GM18517 (cell line): Measurements from ENCODE around the gene TNFAIP8.
"Not testable (repeated sequence)": the region's sequence is repeated elsewhere in the genome, so short reads cannot be mapped to it uniquely, and the experiment has no call there.

Experiments used
- ATAC-seq: cut with Tn5 transposase; IDR thresholded peaks from one replicate; pipeline ENCODE4 v1.9.1; 2021; ENCODE audit warnings: mild to moderate bottlenecking, moderate library complexity; ENCODE audit not compliant: unreplicated experiment

TNFAIP8 gene

GRCh38 chr5:119412279-119413227 is 56.7 kb downstream of the TNFAIP8 start:
- no peak for ATAC-seq

DNA sequence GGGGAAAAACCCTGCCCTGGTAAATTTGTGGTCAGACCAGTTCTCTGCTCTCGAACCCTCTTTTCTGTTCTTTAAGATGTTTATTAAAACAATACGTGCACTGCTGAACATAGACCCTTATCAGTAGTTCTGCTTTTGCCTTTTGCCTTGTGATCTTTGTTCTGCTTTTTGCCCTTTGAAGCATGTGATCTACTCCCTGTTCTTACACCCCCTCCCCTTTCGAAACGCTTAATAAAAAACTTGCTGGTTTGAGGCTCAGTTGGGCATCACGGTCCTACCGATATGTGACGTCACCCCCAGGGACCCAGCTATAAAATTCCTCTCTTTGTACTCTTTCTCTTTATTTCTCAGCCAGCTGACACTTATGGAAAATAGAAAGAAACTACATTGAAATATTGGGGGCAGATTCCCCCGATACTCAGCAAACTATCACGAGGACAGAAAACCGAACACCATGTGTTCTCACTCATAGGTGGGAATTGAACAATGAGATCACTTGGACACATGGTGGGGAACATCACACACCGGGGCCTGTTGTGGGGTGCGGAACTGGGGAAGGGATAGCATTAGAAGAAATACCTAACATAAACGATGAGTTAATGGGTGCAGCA is 58.4 kb downstream of the TNFAIP8 start:
- not testable (repeated sequence) for ATAC-seq

GRCh38 chr5:119417891-119418605 is 62.2 kb downstream of the TNFAIP8 start:
- ATAC-seq, result no peak

DNA sequence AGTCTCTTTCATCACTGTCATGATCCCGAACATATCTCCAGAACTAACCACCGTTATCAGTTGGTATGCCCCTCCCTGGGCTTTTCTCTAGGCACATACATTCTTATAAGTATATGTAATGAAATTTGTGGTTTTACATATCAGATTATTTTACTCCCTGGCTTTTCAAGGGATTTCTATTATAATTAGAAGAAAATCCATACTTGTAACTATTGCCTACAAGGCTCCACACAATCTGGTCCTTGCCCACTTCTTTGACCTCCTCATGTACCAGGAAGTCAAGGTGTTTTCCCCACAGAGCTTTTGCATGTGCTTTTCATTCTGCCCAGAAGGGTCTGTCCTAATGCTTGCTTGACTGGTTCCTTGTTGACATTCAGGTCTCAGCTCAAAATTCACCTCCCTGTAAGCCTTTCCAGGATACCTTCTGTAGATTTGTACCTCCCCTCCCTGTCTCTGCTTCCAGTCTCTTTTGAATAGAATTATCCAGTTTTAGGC is 62.8 kb downstream of the TNFAIP8 start:
- peak; percentile 53 for ATAC-seq

GRCh38 chr5:119420169-119420568 is 64.3 kb downstream of the TNFAIP8 start:
- no peak for ATAC-seq

DNA sequence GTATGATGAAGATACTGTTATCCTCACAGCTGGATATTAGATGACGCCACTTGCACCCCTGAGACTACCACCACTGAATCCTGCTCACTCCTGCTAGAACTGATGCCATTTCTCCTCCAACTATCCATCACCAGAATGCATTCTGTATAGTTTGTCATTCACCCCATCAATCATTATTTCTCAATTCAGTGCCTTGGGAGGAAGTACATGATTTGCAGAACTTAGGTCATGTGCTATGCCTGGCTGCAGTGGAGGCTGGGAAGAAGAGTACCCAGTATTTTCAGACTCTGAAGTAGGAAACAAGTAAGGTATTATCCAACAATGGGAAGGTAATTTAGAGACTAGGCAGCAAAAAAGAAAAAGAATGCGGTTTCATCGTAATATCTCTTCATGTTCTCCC is 70.2 kb downstream of the TNFAIP8 start:
- no peak for ATAC-seq

DNA sequence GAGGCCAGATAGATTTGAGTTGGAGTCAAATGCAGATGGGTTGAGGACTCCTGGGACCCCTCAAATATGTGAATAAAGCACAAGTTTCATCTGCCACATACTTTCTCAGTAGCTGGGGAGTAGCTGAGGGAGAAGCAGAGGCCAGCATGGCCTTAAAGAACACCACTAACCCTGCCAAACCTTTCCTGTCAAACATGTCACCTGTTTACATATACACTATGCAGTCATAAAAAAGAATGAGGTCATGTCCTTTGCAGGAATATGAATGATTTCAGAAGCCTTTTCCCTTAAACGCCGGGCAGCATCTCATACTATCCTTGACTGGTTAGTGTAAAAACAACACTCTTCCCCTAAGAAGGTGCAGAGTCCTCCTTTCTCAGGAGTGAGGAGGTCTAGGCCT is 71.2 kb downstream of the TNFAIP8 start:
- ATAC-seq, result no peak

- ATAC-seq, result not testable (repeated sequence)
These were observed 71.8 kb downstream of the TNFAIP8 start for GRCh38 chr5:119427596-119427995.

GRCh38 chr5:119428166-119428565 is 72.3 kb downstream of the TNFAIP8 start:
- not testable (repeated sequence) for ATAC-seq

GRCh38 chr5:119428574-119428973 is 72.8 kb downstream of the TNFAIP8 start:
- not testable (repeated sequence) for ATAC-seq

DNA sequence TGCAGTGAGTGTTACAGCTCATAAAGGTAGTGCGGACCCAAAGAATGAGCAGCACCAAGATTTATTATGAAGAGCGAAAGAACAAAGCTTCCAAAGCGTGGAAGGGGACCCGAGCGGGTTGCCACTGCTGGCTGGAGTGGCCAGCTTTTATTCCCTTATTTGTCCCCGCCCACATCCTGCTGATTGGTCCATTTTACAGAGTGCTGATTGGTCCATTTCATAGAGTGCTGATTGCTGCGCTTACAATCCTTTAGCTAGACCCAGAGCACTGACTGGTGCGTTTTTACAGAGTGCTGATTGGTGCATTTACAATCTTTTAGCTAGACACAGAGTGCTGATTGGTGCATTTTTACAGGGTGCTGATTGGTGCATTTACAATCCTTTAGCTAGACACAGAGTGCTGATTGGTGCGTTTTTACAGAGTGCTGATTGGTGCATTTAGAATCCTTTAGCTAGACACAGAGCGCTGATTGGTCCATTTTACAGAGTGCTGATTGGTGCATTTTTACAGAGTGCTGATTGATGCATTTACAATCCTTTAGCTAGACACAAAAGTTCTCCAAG is 76.9 kb downstream of the TNFAIP8 start:
- not testable (repeated sequence) for ATAC-seq

DNA sequence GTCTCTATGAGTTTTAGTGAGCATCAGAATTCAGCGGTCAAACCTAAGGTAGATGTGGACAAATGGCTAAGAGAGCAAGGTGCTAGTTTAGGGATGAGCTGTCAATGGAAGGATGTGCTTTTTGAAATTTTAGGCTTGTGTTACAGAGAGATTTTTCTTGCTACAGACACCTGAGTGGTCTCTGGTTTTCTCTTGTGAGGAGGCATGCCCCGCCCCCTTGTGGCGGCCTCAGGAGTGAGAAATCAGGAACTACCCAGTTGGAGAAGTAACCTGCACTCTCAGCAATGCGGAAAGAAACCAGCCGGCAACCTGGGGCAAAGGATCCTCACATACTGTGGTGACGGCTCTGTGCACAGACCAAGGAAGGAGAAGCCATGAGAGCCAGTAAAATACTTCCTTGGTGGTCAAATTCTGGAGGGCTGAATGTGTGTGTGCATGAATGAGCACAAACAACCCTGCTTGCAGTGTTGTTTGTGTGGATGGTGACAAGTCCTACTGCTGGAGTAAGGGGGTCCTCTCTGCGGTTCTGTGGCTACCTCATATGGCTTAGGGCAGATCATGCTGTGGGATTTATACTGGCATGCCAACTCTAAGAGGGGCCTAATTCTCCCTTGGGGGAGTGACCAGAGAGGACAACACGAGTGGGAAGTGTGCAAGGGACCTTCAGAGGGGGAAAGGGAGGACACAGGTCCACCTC is 79.8 kb downstream of the TNFAIP8 start:
- peak; percentile 90 for ATAC-seq

DNA sequence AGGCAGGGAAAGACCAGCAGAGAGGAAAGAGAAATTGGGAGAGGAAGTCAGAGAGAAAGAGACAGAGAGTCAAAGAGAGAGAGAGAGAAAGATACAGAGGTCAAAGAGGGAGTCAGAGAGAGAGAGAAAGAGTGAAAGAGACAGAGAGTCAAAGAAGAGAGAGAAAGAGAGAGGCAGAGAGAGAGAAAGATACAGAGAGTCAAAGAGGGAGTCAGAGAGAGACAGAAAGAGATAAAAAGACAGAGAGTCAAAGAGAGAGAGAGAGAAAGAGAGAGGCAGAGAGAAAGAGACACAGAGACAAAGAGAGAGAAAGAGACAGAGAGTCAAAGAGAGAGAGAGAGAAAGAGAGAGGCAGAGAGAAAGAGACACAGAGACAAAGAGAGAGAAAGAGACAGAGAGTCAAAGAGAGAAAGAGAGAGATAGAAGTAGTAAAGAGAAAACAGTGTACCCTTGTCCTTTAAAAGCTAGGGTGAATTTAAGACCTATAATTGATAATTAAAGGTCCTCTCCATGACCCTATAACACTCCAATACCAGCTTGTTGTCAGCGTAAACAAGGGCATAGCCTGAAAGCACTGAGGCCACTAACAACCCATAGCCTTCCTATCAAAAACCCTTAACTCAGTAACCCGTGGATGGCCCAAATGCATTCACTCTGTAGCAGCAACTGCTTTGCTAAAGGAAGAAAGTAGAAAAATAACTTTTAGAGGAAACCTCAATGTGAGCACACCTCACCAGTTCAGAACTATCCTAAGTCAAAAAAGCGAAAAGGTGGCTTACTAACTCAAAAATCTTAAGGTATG is 82.2 kb downstream of the TNFAIP8 start:
- not testable (repeated sequence) for ATAC-seq

GRCh38 chr5:119438587-119438917 is 82.7 kb downstream of the TNFAIP8 start:
- ATAC-seq, result not testable (repeated sequence)

DNA sequence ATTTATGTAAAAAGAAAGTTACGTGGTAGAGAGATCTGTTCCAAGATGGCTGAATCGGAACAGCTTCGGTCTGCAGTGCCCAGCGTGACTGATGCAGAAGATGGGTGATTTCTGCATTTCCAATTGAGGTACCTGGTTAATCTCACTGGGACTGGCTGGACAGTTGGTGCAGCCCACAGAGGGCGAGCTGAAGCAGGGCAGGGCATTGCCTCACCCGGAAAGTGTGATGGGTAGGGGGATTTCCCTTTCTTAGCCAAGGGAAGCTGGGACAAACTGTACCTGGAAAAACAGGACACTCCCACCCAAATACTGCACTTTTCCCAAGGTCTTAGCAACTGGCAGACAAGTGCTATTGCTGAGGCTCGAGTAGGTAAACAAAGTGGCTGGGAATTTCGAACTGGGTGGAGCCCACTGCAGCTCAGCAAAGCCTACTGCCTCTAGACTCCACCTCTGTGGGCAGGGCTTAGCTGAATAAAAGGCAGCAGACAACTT is 83.4 kb downstream of the TNFAIP8 start:
- ATAC-seq, result no peak

GRCh38 chr5:119439632-119440031 is 83.8 kb downstream of the TNFAIP8 start:
- ATAC-seq, result not testable (repeated sequence)

- ATAC-seq, result not testable (repeated sequence)
These were observed 88.8 kb downstream of the TNFAIP8 start for GRCh38 chr5:119444643-119445042.

DNA sequence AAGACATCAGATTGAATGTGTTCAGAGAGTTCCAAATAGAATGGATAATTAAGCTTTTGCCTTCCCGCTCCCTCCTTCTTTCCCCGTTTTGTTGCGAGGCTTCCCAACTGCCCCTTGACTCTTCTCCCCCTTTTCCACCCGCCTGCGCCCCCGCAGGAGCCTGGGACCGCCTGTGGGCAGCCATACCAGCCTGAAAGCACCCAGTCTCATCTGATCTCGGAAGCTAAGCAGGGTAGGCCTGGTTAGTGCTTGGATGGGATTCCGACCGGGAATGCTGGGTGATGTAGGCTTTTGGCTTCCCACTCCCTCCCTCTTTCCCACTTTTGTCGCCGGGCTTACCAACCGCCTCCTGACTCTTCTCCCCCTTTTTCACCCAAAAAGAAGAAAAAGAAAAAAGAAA is 89.7 kb downstream of the TNFAIP8 start:
- no peak for ATAC-seq
